OCI-LY7 (cell line): Measurements from ENCODE around the gene CELF2. TPM values are rescaled to one million over a fixed set of nuclear protein-coding genes. Genes with fewer than 3 reads are reported as not detected.

Source experiments
- BruUV-seq: library from RNA; stranded (reverse); fragments of 400-500 nt; replicated peaks from 2 replicates; lab custom pipeline; 2021; lab: Mats Ljungman, UMichigan
- CTCF ChIA-PET: fragments of 300-600 bp; sonication (Branson Sonifier 250); formaldehyde crosslinking; loops from one replicate; lab custom pipeline; 2022; ENCODE audit warnings: antibody characterized with exemption; ENCODE audit not compliant: unreplicated experiment; lab: Charles Lee
- POLR2A ChIA-PET: fragments of 300-600 bp; sonication (Branson Sonifier 250); formaldehyde crosslinking; loops from one replicate; lab custom pipeline; 2022; ENCODE audit warnings: antibody characterized with exemption; lab: Charles Lee
- DNase-seq: peaks from one replicate; pipeline ENCODE4 v3.0.0-alpha.2; 2015; ENCODE audit warnings: low spot score
- H2AFZ ChIP-seq: fragments of 200-600 bp; sonication (generic), shearing (Covaris generic); 2 replicates; pipeline ENCODE4 v1.6.1; 2014; ENCODE audit warnings: mild to moderate bottlenecking, antibody characterized with exemption, low read length, moderate library complexity
- H3K27ac ChIP-seq: fragments of 200-600 bp; sonication (generic); 2 replicates; pipeline ENCODE4 v1.5.1; 2014; ENCODE audit warnings: mixed run types, low read depth, mild to moderate bottlenecking, moderate library complexity, low read length, inconsistent platforms; ENCODE audit not compliant: poor library complexity, severe bottlenecking
- H3K36me3 ChIP-seq: fragments of 200-600 bp; sonication (generic); 2 replicates; pipeline ENCODE4 v1.6.1; 2014; ENCODE audit warnings: mild to moderate bottlenecking, antibody characterized with exemption, low read length, moderate library complexity, mixed read lengths; ENCODE audit not compliant: insufficient read depth
- H3K4me1 ChIP-seq: fragments of 200-600 bp; sonication (generic); 2 replicates; pipeline ENCODE4 v1.5.1; 2014; ENCODE audit warnings: mild to moderate bottlenecking, low read length; ENCODE audit not compliant: insufficient read depth, poor library complexity, severe bottlenecking
- H3K4me2 ChIP-seq: fragments of 200-600 bp; sonication (generic); 2 replicates; pipeline ENCODE4 v1.6.1; 2014; ENCODE audit warnings: mild to moderate bottlenecking, low read length
- H3K4me3 ChIP-seq: fragments of 200-600 bp; sonication (generic); 2 replicates; pipeline ENCODE4 v1.5.1; 2014; ENCODE audit warnings: mild to moderate bottlenecking, low read depth, low read length; ENCODE audit not compliant: poor library complexity, severe bottlenecking
- H3K79me2 ChIP-seq: fragments of 200-600 bp; sonication (generic); 2 replicates; pipeline ENCODE4 v1.6.1; 2016; ENCODE audit warnings: low read depth, mild to moderate bottlenecking, low read length, moderate library complexity, mixed read lengths; ENCODE audit not compliant: insufficient read depth
- H3K9me2 ChIP-seq: fragments of 200-600 bp; sonication (generic); 2 replicates; pipeline ENCODE4 v1.6.1; 2016; ENCODE audit warnings: mild to moderate bottlenecking, low read length, mixed read lengths; ENCODE audit not compliant: insufficient read depth
- H3K9me3 ChIP-seq: fragments of 200-600 bp; sonication (generic); 2 replicates; pipeline ENCODE4 v1.6.1; 2014; ENCODE audit warnings: mild to moderate bottlenecking, mixed run types, low read length, mixed read lengths
- H4K20me1 ChIP-seq: fragments of 200-600 bp; sonication (generic); 2 replicates; pipeline ENCODE4 v1.6.1; 2014; ENCODE audit warnings: mild to moderate bottlenecking, antibody characterized with exemption, low read length, moderate library complexity, mixed read lengths; ENCODE audit not compliant: insufficient read depth
- CTCF ChIP-seq: fragments of 200-600 bp; sonication (generic); conservative IDR thresholded peaks from 2 replicates; pipeline ENCODE4 v1.5.1; 2014; ENCODE audit warnings: mild to moderate bottlenecking, antibody characterized with exemption, low read length, moderate library complexity, mixed read lengths
- EZH2phosphoT487 ChIP-seq: fragments of 200-600 bp; sonication (generic); IDR thresholded peaks from 2 replicates; pipeline ENCODE4 v1.6.1; 2018; ENCODE audit warnings: low read depth, borderline replicate concordance, mild to moderate bottlenecking, mixed run types, antibody characterized with exemption, low read length, moderate library complexity, mixed read lengths
- intact Hi-C: fragments of 100-400 bp; cut with micrococcal nuclease; formaldehyde crosslinking; loops from one replicate; pipeline ENCODE4 v1.10.0; 2022; ENCODE audit not compliant: unreplicated experiment
- total RNA-seq, 2 experiments: library from RNA; depleted of rRNA in 1 of 2; stranded (reverse); fragments of >200 nt in 1 of 2; shearing (Covaris generic) in 1 of 2; gene quantifications; 2 replicates each; pipeline ENCODE4 v1.2.3, GENCODE V29; 2014 to 2022

Gene CELF2
- total RNA-seq, 2 experiments from 2014 or later, result 5.4 to 19.1 TPM

GRCh38 chr10:11382187-11382586 lies 364.5 kb downstream of the CELF2 start:
- Histone ChIP-seq H3K4me3 (no peak overlapping the region), H3K9me3 (no peaks in the 10 kb centered on the region), H3K4me1 (no peaks in the 10 kb centered on the region), H3K36me3 (no peaks in the 10 kb centered on the region), H4K20me1 (no peaks in the 10 kb centered on the region), H3K9me2 (no peaks in the 10 kb centered on the region), H3K27ac (no peak overlapping the region), H3K4me2 (no peak overlapping the region), H2AFZ (no peak overlapping the region), H3K79me2 (no peaks in the 10 kb centered on the region)
- intact Hi-C loops, result no loop called here
- ChIA-PET CTCF (no interaction called here), POLR2A (no interaction called here)
- no TSS peak for BruUV-seq
- no peak for DNase-seq
- TF ChIP-seq CTCF (no peak), EZH2phosphoT487 (no peak)

DNA sequence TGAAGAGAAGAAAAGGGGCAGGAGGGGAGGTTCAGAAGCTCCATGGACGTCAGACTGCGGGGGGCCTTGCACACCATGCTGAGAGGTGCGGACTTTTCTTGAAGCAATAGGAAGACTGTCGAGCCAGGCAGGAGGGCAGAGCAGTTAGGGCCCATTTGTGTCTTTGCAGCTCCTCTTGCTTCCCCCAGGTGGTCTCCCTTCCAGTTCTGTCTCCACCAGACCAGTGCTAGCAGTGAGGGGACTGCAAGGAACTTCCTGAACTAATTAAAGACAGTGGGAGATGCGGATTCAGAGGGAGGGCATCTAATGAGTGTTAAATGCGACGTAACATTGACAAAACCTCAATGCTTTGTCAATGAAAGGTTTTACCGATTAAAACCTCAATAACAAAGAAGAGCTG lies 368.4 kb downstream of the CELF2 start:
- ChIA-PET POLR2A (no interaction called here), CTCF (no interaction called here)
- TF ChIP-seq CTCF (no peak), EZH2phosphoT487 (no peak)
- no peak overlapping the region for H3K27ac ChIP-seq
- no peak for DNase-seq
- H3K9me2 ChIP-seq, result no peaks in the 10 kb centered on the region
- H2AFZ ChIP-seq, result no peak overlapping the region
- no peaks in the 10 kb centered on the region for H3K36me3 ChIP-seq
- H3K4me3 ChIP-seq, result no peak overlapping the region
- H3K4me1 ChIP-seq, result no peaks in the 10 kb centered on the region
- BruUV-seq, result no TSS peak
- H3K4me2 ChIP-seq, result no peak overlapping the region
- no peaks in the 10 kb centered on the region for H3K79me2 ChIP-seq
- H4K20me1 ChIP-seq, result no peaks in the 10 kb centered on the region
- intact Hi-C loops, result no loop called here
- no peaks in the 10 kb centered on the region for H3K9me3 ChIP-seq
